H9 (cell line): ENCODE measurements around the gene PGS1. TPM values are rescaled to one million over a fixed set of nuclear protein-coding genes. Genes with fewer than 3 reads are reported as not detected.
A peak's percentile ranks its signal among the peaks of the same experiment; 100 is the strongest.

Experiments
- DNase-seq: peaks from one replicate; pipeline ENCODE4 v3.0.0-alpha.2; 2017
- H2AFZ ChIP-seq: one replicate; pipeline ENCODE4 v1.6.1; 2013; ENCODE audit warnings: mild to moderate bottlenecking, low read length, control low read depth, moderate library complexity
- H2AK5ac ChIP-seq: 2 replicates; pipeline ENCODE4 v1.6.1; 2013; ENCODE audit warnings: low read length, control low read depth, mixed read lengths; ENCODE audit not compliant: insufficient read length
- H2BK120ac ChIP-seq: one replicate; pipeline ENCODE4 v1.6.1; 2013; ENCODE audit warnings: low read depth, mild to moderate bottlenecking, low read length, control low read depth, inconsistent platforms; ENCODE audit not compliant: poor library complexity, severe bottlenecking
- H2BK12ac ChIP-seq: 2 replicates; pipeline ENCODE4 v1.6.1; 2013; ENCODE audit warnings: low read length, control low read depth, mixed read lengths, low read depth; ENCODE audit not compliant: insufficient read length
- H2BK15ac ChIP-seq: 2 replicates; pipeline ENCODE4 v1.6.1; 2013; ENCODE audit warnings: low read depth, low read length, control low read depth
- H2BK20ac ChIP-seq: one replicate; pipeline ENCODE4 v1.6.1; 2013; ENCODE audit warnings: low read depth, mild to moderate bottlenecking, low read length, control low read depth, inconsistent platforms; ENCODE audit not compliant: poor library complexity, severe bottlenecking
- H2BK5ac ChIP-seq: 2 replicates; pipeline ENCODE4 v1.6.1; 2013; ENCODE audit warnings: low read length, control low read depth, mixed read lengths; ENCODE audit not compliant: insufficient read length
- H3K14ac ChIP-seq: 2 replicates; pipeline ENCODE4 v1.6.1; 2013; ENCODE audit warnings: low read length, control low read depth; ENCODE audit not compliant: insufficient read depth
- H3K18ac ChIP-seq: 2 replicates; pipeline ENCODE4 v1.6.1; 2013; ENCODE audit warnings: low read depth, mild to moderate bottlenecking, mixed read lengths, low read length, control low read depth; ENCODE audit not compliant: insufficient read length
- H3K23ac ChIP-seq: 2 replicates; pipeline ENCODE4 v1.6.1; 2013; ENCODE audit warnings: low read length, control low read depth, mixed read lengths, low read depth; ENCODE audit not compliant: insufficient read length
- H3K23me2 ChIP-seq: 2 replicates; pipeline ENCODE4 v1.6.1; 2013; ENCODE audit warnings: low read depth, mild to moderate bottlenecking, mixed read lengths, low read length, control low read depth; ENCODE audit not compliant: insufficient read length, poor library complexity, severe bottlenecking
- H3K27ac ChIP-seq: 2 replicates; pipeline ENCODE4 v1.5.1; 2013; ENCODE audit warnings: low read length, control low read depth, mixed read lengths, low read depth; ENCODE audit not compliant: insufficient read length
- H3K27me3 ChIP-seq: 2 replicates; pipeline ENCODE4 v1.6.1; 2013; ENCODE audit warnings: low read length, control low read depth, inconsistent platforms; ENCODE audit not compliant: insufficient read depth
- H3K4ac ChIP-seq: 2 replicates; pipeline ENCODE4 v1.6.1; 2013; ENCODE audit warnings: low read depth, mild to moderate bottlenecking, control low read depth, inconsistent platforms, low read length, moderate library complexity
- H3K4me1 ChIP-seq: 2 replicates; pipeline ENCODE4 v1.6.1; 2013; ENCODE audit warnings: low read length, control low read depth, inconsistent platforms; ENCODE audit not compliant: insufficient read depth
- H3K4me2 ChIP-seq: 2 replicates; pipeline ENCODE4 v1.6.1; 2013; ENCODE audit warnings: low read length, control low read depth, mixed read lengths; ENCODE audit not compliant: insufficient read length, insufficient read depth
- H3K56ac ChIP-seq: 2 replicates; pipeline ENCODE4 v1.6.1; 2013; ENCODE audit warnings: low read depth, mild to moderate bottlenecking, mixed read lengths, low read length, control low read depth; ENCODE audit not compliant: insufficient read length
- H3K79me1 ChIP-seq: 2 replicates; pipeline ENCODE4 v1.6.1; 2013; ENCODE audit warnings: low read depth, mild to moderate bottlenecking, moderate library complexity, low read length, control low read depth, inconsistent platforms; ENCODE audit not compliant: insufficient read depth, poor library complexity, severe bottlenecking
- H3K79me2 ChIP-seq: 2 replicates; pipeline ENCODE4 v1.6.1; 2013; ENCODE audit warnings: low read length, control low read depth, inconsistent platforms; ENCODE audit not compliant: insufficient read depth
- H3K9ac ChIP-seq: 2 replicates; pipeline ENCODE4 v1.6.1; 2013; ENCODE audit warnings: low read length, control low read depth, mixed read lengths; ENCODE audit not compliant: insufficient read length; ENCODE audit errors: extremely low read depth
- H3K9me3 ChIP-seq: one replicate; pipeline ENCODE4 v1.6.1; 2013; ENCODE audit warnings: low read depth, low read length, inconsistent platforms; ENCODE audit not compliant: control insufficient read depth
- H3T11ph ChIP-seq: one replicate; pipeline ENCODE4 v1.6.1; 2013; ENCODE audit warnings: mild to moderate bottlenecking, low read length, control low read depth, inconsistent platforms
- H4K20me1 ChIP-seq: one replicate; pipeline ENCODE4 v1.6.1; 2013; ENCODE audit not compliant: control insufficient read depth, insufficient read length, insufficient read depth
- H4K5ac ChIP-seq: 2 replicates; pipeline ENCODE4 v1.6.1; 2013; ENCODE audit warnings: low read depth, mild to moderate bottlenecking, mixed read lengths, low read length, control low read depth; ENCODE audit not compliant: insufficient read length
- H4K8ac ChIP-seq: replicated peaks from 2 replicates; pipeline ENCODE4 v1.6.1; 2013; ENCODE audit warnings: low read length, control low read depth, mixed read lengths, low read depth; ENCODE audit not compliant: insufficient read length
- H4K91ac ChIP-seq: 2 replicates; pipeline ENCODE4 v1.6.1; 2013; ENCODE audit warnings: low read depth, mild to moderate bottlenecking, moderate library complexity, mixed read lengths, low read length, control low read depth; ENCODE audit not compliant: insufficient read length
- H3K27ac Mint-ChIP-seq, 3 experiments: 2 replicates in 2 of 3; 3 replicates in 1 of 3; pipeline ENCODE4 v1.8.0; 2020 to 2021; ENCODE audit warnings: mixed read lengths in 3 of 3, mild to moderate bottlenecking in 1 of 3, moderate library complexity in 1 of 3
- H3K27me3 Mint-ChIP-seq: 2 replicates; pipeline ENCODE4 v1.8.0; 2021; ENCODE audit warnings: low read depth, mild to moderate bottlenecking, moderate library complexity, mixed read lengths
- H3K36me3 Mint-ChIP-seq, 3 experiments: 2 replicates in 2 of 3; 3 replicates in 1 of 3; pipeline ENCODE4 v1.8.0; 2020 to 2021; ENCODE audit warnings: low read depth in 3 of 3, mixed read lengths in 3 of 3; ENCODE audit not compliant: insufficient read depth in 1 of 3
- H3K4me1 Mint-ChIP-seq, 2 experiments: 2 replicates each; pipeline ENCODE4 v1.8.0; 2020; ENCODE audit warnings: mixed read lengths in 2 of 2
- H3K4me3 Mint-ChIP-seq, 2 experiments: 2 replicates in 1 of 2; 3 replicates in 1 of 2; pipeline ENCODE4 v1.8.0; 2020 to 2021; ENCODE audit warnings: mild to moderate bottlenecking in 2 of 2, mixed read lengths in 2 of 2, moderate library complexity in 1 of 2
- H3K9me3 Mint-ChIP-seq, 2 experiments: 2 replicates in 1 of 2; 3 replicates in 1 of 2; pipeline ENCODE4 v1.8.0; 2020; ENCODE audit warnings: mild to moderate bottlenecking in 2 of 2, mixed read lengths in 2 of 2, moderate library complexity in 1 of 2
- CTCF ChIP-seq: fragments of 200-600 bp; sonication (generic); conservative IDR thresholded peaks from 3 replicates; pipeline ENCODE4 v1.8.0; 2021; ENCODE audit warnings: antibody characterized with exemption, mild to moderate bottlenecking
- WGBS: extraction: QIAGEN DNeasy Blood & Tissue Kit; methylation state at CpG from one replicate; pipeline ENCODE4 v1.1.7; 2013; ENCODE audit warnings: missing lambda C conversion rate, low lambda C conversion rate, mixed read lengths; ENCODE audit not compliant: insufficient read length; ENCODE audit errors: extremely low coverage; 5-methylcytosine and 5-hydroxymethylcytosine counted together
- total RNA-seq: library from RNA; stranded (reverse); gene quantifications from 2 replicates; pipeline ENCODE4 v1.2.1, GENCODE V29; 2021

The PGS1 gene
- total RNA-seq, 1 experiment from 2014 or later = 45.7 TPM

GRCh38 chr17:78375401-78376151 lies 2.9 kb upstream of the PGS1 start:
- Histone ChIP-seq H3K4me2 (no peak overlapping the region), H3K23me2 (peaks cover 7% of the 10 kb centered on the region), H4K91ac (no peak overlapping the region), H3K27ac (no peak overlapping the region), H3K4me1 (peaks cover 2% of the 10 kb centered on the region; the same call in 1 of the 2 replicates), H3K4ac (no peak overlapping the region), H3K9me3 (no peaks in the 10 kb centered on the region), H2AFZ (no peak overlapping the region), H2BK12ac (no peak overlapping the region), H3T11ph (no peak overlapping the region), H4K8ac (no peak overlapping the region), H3K23ac (no peak overlapping the region), H3K9ac (no peak overlapping the region), H2AK5ac (no peak overlapping the region), H3K56ac (no peak overlapping the region), H3K18ac (no peak overlapping the region), H3K79me2 (peaks cover 16% of the 10 kb centered on the region; the same call in 1 of the 2 replicates), H3K14ac (no peak overlapping the region), H4K5ac (no peak overlapping the region), H2BK5ac (no peak overlapping the region), H2BK20ac (no peak overlapping the region), H4K20me1 (no peaks in the 10 kb centered on the region), H2BK15ac (no peak overlapping the region), H3K27me3 (no peaks in the 10 kb centered on the region), H2BK120ac (no peak overlapping the region), H3K79me1 (no peaks in the 10 kb centered on the region)
- H3K4me1 Mint-ChIP-seq = peaks cover 56 to 60% of the 10 kb centered on the region in 2 experiments
- WGBS = no CpG with 5 or more reads among the region's 9 CpGs
- no peak for TF ChIP-seq CTCF
- no peaks in the 10 kb centered on the region for H3K9me3 Mint-ChIP-seq
- H3K27me3 Mint-ChIP-seq = no peaks in the 10 kb centered on the region
- peak overlapping the region in 1 of 2 experiments; percentile 42; a peak in 2 of 5 replicates for H3K4me3 Mint-ChIP-seq
- H3K27ac Mint-ChIP-seq = peak overlapping the region; percentile 96 to 100 (median 99)
- H3K36me3 Mint-ChIP-seq = peaks cover 2 to 6% (median 5%) of the 10 kb centered on the region in 3 experiments; a peak in 5 of 7 replicates
- DNase-seq = no peak
